ENCODE data around the gene WIZ.

Gene WIZ

GRCh38 chr19:15439821-15440641 lies 9.7 kb downstream of the WIZ start:
- TF ChIP-seq TAF1 (IDR thresholded peaks at IDR 0.05; ENCODE audit: borderline replicate concordance, low read depth, low read length) = no peak
- no peak for TF ChIP-seq POLR2AphosphoS5 (IDR thresholded peaks at IDR 0.05; ENCODE audit: low read depth, low read length)
- TF ChIP-seq POLR2A (IDR thresholded peaks at IDR 0.05; ENCODE audit: low read depth, low read length) = no peak
- no peak for FAIRE-seq
- DNase-seq (ENCODE audit: insufficient read length) = no peak

- FAIRE-seq (no peak), DNase-seq (ENCODE audit: insufficient read length) (no peak)
- TF ChIP-seq TAF1 (IDR thresholded peaks at IDR 0.05; ENCODE audit: borderline replicate concordance, low read depth, low read length) (no peak), POLR2AphosphoS5 (IDR thresholded peaks at IDR 0.05; ENCODE audit: low read depth, low read length) (no peak), POLR2A (IDR thresholded peaks at IDR 0.05; ENCODE audit: low read depth, low read length) (no peak)
Measured at GRCh38 chr19:15439078-15439799, 10.5 kb downstream of the WIZ start.

GRCh38 chr19:15438577-15438976 lies 11.2 kb downstream of the WIZ start:
- no peak for TF ChIP-seq TAF1 (IDR thresholded peaks at IDR 0.05; ENCODE audit: borderline replicate concordance, low read depth, low read length)
- no peak for TF ChIP-seq POLR2AphosphoS5 (IDR thresholded peaks at IDR 0.05; ENCODE audit: low read depth, low read length)
- no peak for TF ChIP-seq POLR2A (IDR thresholded peaks at IDR 0.05; ENCODE audit: low read depth, low read length)
- DNase-seq (ENCODE audit: insufficient read length) (no peak), FAIRE-seq (no peak)

- FAIRE-seq = no peak
- no peak for DNase-seq (ENCODE audit: insufficient read length)
- TF ChIP-seq POLR2A (IDR thresholded peaks at IDR 0.05; ENCODE audit: low read depth, low read length) (no peak), TAF1 (IDR thresholded peaks at IDR 0.05; ENCODE audit: borderline replicate concordance, low read depth, low read length) (no peak), POLR2AphosphoS5 (IDR thresholded peaks at IDR 0.05; ENCODE audit: low read depth, low read length) (no peak)
Measured at GRCh38 chr19:15438124-15438496, 11.6 kb downstream of the WIZ start.

- TF ChIP-seq TAF1 (IDR thresholded peaks at IDR 0.05; ENCODE audit: borderline replicate concordance, low read depth, low read length) (no peak), POLR2A (IDR thresholded peaks at IDR 0.05; ENCODE audit: low read depth, low read length) (no peak), POLR2AphosphoS5 (IDR thresholded peaks at IDR 0.05; ENCODE audit: low read depth, low read length) (no peak)
- DNase-seq (ENCODE audit: insufficient read length) (no peak), FAIRE-seq (no peak)
Measured at GRCh38 chr19:15437355-15438123, 12.2 kb downstream of the WIZ start.

GRCh38 chr19:15436826-15437110 lies 13.0 kb downstream of the WIZ start:
- FAIRE-seq (no peak), DNase-seq (ENCODE audit: insufficient read length) (no peak)
- no peak for TF ChIP-seq POLR2A (IDR thresholded peaks at IDR 0.05; ENCODE audit: low read depth, low read length)
- no peak for TF ChIP-seq TAF1 (IDR thresholded peaks at IDR 0.05; ENCODE audit: borderline replicate concordance, low read depth, low read length)
- TF ChIP-seq POLR2AphosphoS5 (IDR thresholded peaks at IDR 0.05; ENCODE audit: low read depth, low read length) = no peak

- FAIRE-seq = no peak
- no peak for DNase-seq (ENCODE audit: insufficient read length)
- TF ChIP-seq POLR2A (IDR thresholded peaks at IDR 0.05; ENCODE audit: low read depth, low read length) (no peak), TAF1 (IDR thresholded peaks at IDR 0.05; ENCODE audit: borderline replicate concordance, low read depth, low read length) (no peak), POLR2AphosphoS5 (IDR thresholded peaks at IDR 0.05; ENCODE audit: low read depth, low read length) (no peak)
Measured at GRCh38 chr19:15436012-15436825, 13.5 kb downstream of the WIZ start.

GRCh38 chr19:15433519-15434069 lies 16.2 kb downstream of the WIZ start:
- no peak for FAIRE-seq
- TF ChIP-seq POLR2A (IDR thresholded peaks at IDR 0.05; ENCODE audit: low read depth, low read length) (no peak), TAF1 (IDR thresholded peaks at IDR 0.05; ENCODE audit: borderline replicate concordance, low read depth, low read length) (no peak), POLR2AphosphoS5 (IDR thresholded peaks at IDR 0.05; ENCODE audit: low read depth, low read length) (no peak)
- no peak for DNase-seq (ENCODE audit: insufficient read length)

GRCh38 chr19:15432629-15433518 lies 16.9 kb downstream of the WIZ start:
- peak; percentile 99 for DNase-seq (ENCODE audit: insufficient read length)
- peak; percentile 97 for FAIRE-seq
- 0 out of 2 replicates have a peak, but pooled peaks have one; percentile 24 for TF ChIP-seq POLR2AphosphoS5 (IDR thresholded peaks at IDR 0.05; ENCODE audit: low read depth, low read length)
- peak; percentile 67; the same call in 1 of the 2 replicates for TF ChIP-seq TAF1 (IDR thresholded peaks at IDR 0.05; ENCODE audit: borderline replicate concordance, low read depth, low read length)
- TF ChIP-seq POLR2A (IDR thresholded peaks at IDR 0.05; ENCODE audit: low read depth, low read length) = peak; percentile 72; the same call in 1 of the 2 replicates
